NCI-H345 (cell line): ENCODE measurements around the gene RGS11.
A peak's percentile ranks its signal among the peaks of the same experiment; 100 is the strongest.
"Not testable (repeated sequence)": the region's sequence is repeated elsewhere in the genome, so short reads cannot be mapped to it uniquely, and the experiment has no call there.

Experiments used
- DNase-seq: peaks from one replicate; lab custom pipeline; 2025; lab: John Stamatoyannopoulos, UW

RGS11 gene

GRCh38 chr16:280552-280951, 4.8 kb upstream of the RGS11 start, which contains the start of gene ARHGDIG:
ARHGDIG (plus strand) TSS chr16:280591; CDS start chr16:280681, 90 bp downstream.
- no peak for DNase-seq

GRCh38 chr16:280005-280460, 4.3 kb upstream of the RGS11 start:
- no peak for DNase-seq

GRCh38 chr16:279531-279930, 3.8 kb upstream of the RGS11 start:
- no peak for DNase-seq

- peak; percentile 46 for DNase-seq
These were observed 3.2 kb upstream of the RGS11 start for GRCh38 chr16:278863-279366.

- no peak for DNase-seq
These were observed 808 bp upstream of the RGS11 start for GRCh38 chr16:276426-277077.

- no peak for DNase-seq
These were observed 603 bp downstream of the RGS11 start for GRCh38 chr16:275041-275641.

GRCh38 chr16:273547-274421, 2.0 kb downstream of the RGS11 start:
- no peak for DNase-seq

GRCh38 chr16:272633-273546, 2.9 kb downstream of the RGS11 start:
- no peak for DNase-seq

GRCh38 chr16:270381-271255, 5.1 kb downstream of the RGS11 start:
- no peak for DNase-seq

- DNase-seq: no peak
These were observed 6.5 kb downstream of the RGS11 start for GRCh38 chr16:269061-269796.

- DNase-seq: peak; percentile 55
These were observed 7.3 kb downstream of the RGS11 start for GRCh38 chr16:268141-269053.

- DNase-seq: not testable (repeated sequence)
These were observed 8.2 kb downstream of the RGS11 start for GRCh38 chr16:267562-267961.

- no peak for DNase-seq
These were observed 9.2 kb downstream of the RGS11 start for GRCh38 chr16:266258-267164.

- DNase-seq: no peak
These were observed 10.0 kb downstream of the RGS11 start for GRCh38 chr16:265711-266110.

GRCh38 chr16:265002-265529, 10.7 kb downstream of the RGS11 start:
- no peak for DNase-seq

- no peak for DNase-seq
These were observed 11.2 kb downstream of the RGS11 start for GRCh38 chr16:264440-264951.

GRCh38 chr16:263944-264343, 11.8 kb downstream of the RGS11 start:
- no peak for DNase-seq
